Esophagus squamous epithelium (tissue), 4 donors: ENCODE measurements around the gene SHISAL2A.

Experiments used
- CTCF ChIP-seq, 6 experiments: fragments of 450-650 bp in 4 of 6; fragments of 200-600 bp in 2 of 6; sonication (generic) in 2 of 6; IDR thresholded peaks; one replicate each; pipeline ENCODE4 v1.5.1; 2016 to 2019; ENCODE audit warnings: antibody characterized with exemption in 6 of 6, mild to moderate bottlenecking in 4 of 6, moderate library complexity in 4 of 6
- POLR2A ChIP-seq, 4 donors: fragments of 450-650 bp; IDR thresholded peaks; one replicate each; pipeline ENCODE4 v1.6.1; 2017; ENCODE audit warnings: antibody characterized with exemption in 4 of 4, mild to moderate bottlenecking in 4 of 4, moderate library complexity in 3 of 4

GRCh38 chr1:52636721-52637695, 4.0 kb downstream of the SHISAL2A start:
- no peak for TF ChIP-seq CTCF (IDR thresholded peaks at IDR 0.05)
- peak in 1 of 4 donors; percentile 27 for TF ChIP-seq POLR2A (IDR thresholded peaks at IDR 0.05)
